ENCODE results near the gene RELA. TPM values are rescaled to one million over a fixed set of nuclear protein-coding genes. Genes with fewer than 3 reads are reported as not detected.

The RELA gene
- polyA plus RNA-seq, 1 of the 3 experiments (the other 2 are of a cell fraction): 49.5 TPM

DNA sequence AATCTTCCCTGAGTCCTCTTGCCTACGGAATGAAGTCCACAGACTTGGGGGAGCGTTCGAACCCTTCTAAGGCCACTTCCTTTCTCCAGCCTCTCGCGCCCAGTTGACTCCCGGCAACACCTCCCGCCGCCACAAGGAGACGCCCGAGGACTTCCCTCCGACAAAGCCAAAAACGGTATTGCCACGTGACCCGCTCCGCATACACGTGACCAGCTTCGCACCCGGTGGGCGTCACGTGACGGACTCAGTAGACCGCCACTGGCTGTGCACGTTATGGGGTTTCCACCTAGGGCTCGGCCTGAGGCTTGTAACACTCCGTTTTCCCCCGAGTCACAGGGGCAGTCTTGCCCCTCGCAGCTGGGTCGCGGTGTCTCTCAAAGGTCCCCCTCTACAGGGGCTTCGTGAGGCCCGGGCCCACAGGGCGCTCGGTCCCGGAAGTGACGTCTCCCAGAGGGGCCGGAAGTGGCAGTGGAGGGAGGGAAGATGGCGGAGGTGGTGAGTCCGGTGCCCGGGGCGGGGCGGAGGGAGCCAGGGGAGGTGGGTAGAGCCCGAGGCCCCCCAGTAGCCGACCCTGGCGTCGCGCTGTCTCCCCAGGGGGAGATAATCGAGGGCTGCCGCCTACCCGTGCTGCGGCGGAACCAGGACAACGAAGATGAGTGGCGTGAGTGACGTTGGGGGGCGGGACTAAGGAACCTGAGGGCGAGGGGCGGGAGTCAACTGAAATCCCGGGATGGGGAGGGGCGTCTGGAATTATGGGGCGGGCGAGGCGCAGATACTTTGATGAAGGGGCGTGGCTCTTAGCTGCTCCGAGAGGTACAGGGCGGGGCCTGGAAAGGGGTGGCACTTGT, 49.3 kb upstream of the RELA start, which contains the start of gene KAT5 (continued):
- TF ChIP-seq SIN3A (IDR thresholded peaks at IDR 0.05; ENCODE audit: borderline replicate concordance, low read depth, low read length): peak; percentile 52; the same call in 1 of the 2 replicates
- peak; percentile 96 for TF ChIP-seq RAD21 (IDR thresholded peaks at IDR 0.05; ENCODE audit: low read length)
- TF ChIP-seq RCOR1 (IDR thresholded peaks at IDR 0.05; ENCODE audit: low read length): peak; percentile 80
- TF ChIP-seq USF2 (IDR thresholded peaks at IDR 0.05; ENCODE audit: borderline replicate concordance, low read depth, low read length): peak; percentile 100
- TF ChIP-seq MEF2A (IDR thresholded peaks at IDR 0.05; ENCODE audit: borderline replicate concordance, low read depth): no peak
- TF ChIP-seq FOSL2 (IDR thresholded peaks at IDR 0.05; ENCODE audit: borderline replicate concordance, low read depth): no peak
- TF ChIP-seq IRF3 (IDR thresholded peaks at IDR 0.05; ENCODE audit: low read depth, low read length): no peak
- no peak for TF ChIP-seq TEAD4 (IDR thresholded peaks at IDR 0.05; ENCODE audit: borderline replicate concordance, insufficient read depth)
- 0 out of 2 replicates have a peak, but pooled peaks have one; percentile 29 for TF ChIP-seq MXI1 (IDR thresholded peaks at IDR 0.05; ENCODE audit: low read depth, low read length)
- no peak; the same call in 1 of the 2 replicates for TF ChIP-seq RFX5 (IDR thresholded peaks at IDR 0.05; ENCODE audit: low read length)
- peak; percentile 26; the same call in 1 of the 2 replicates for TF ChIP-seq TCF12 (IDR thresholded peaks at IDR 0.05)
- TF ChIP-seq ZBTB33 (IDR thresholded peaks at IDR 0.05; ENCODE audit: borderline replicate concordance, low read depth): no peak
- no peak for TF ChIP-seq GATA2 (CRISPR knock-in tag; IDR thresholded peaks at IDR 0.05)
- TF ChIP-seq USF1 (IDR thresholded peaks at IDR 0.05; ENCODE audit: borderline replicate concordance, low read depth): peak; percentile 100
- peak; percentile 8 for TF ChIP-seq CHD2 (IDR thresholded peaks at IDR 0.05; ENCODE audit: low read length, partially characterized antibody)
- TF ChIP-seq NRF1 (IDR thresholded peaks at IDR 0.05; ENCODE audit: low read depth, low read length): no peak
- TF ChIP-seq SMC3 (IDR thresholded peaks at IDR 0.05; ENCODE audit: low read depth, low read length): peak; percentile 91
